ENCODE data around the gene PPP2R2C.

PPP2R2C gene

GRCh38 chr4:6275898-6276806, 196.3 kb downstream of the PPP2R2C start:
- Histone ChIP-seq H3K27me3 (ENCODE audit: insufficient read depth, insufficient read length) (no peaks in the 10 kb centered on the region), H3K4me3 (ENCODE audit: insufficient read length, low read depth) (no peak overlapping the region), H3K9ac (ENCODE audit: insufficient read length, low read depth) (peak overlapping the region; percentile 37), H3K9me3 (ENCODE audit: insufficient read depth, low read length) (no peaks in the 10 kb centered on the region), H3K4me1 (ENCODE audit: insufficient read depth, insufficient read length) (peaks cover 36% of the 10 kb centered on the region), H3K36me3 (ENCODE audit: insufficient read depth, insufficient read length, low read length) (peaks cover 41% of the 10 kb centered on the region)
- no peak for DNase-seq (ENCODE audit: low read depth, low spot score)
- TF ChIP-seq ZNF274 (IDR thresholded peaks at IDR 0.05; ENCODE audit: low read depth, low read length) (no peak), SUZ12 (IDR thresholded peaks at IDR 0.05; ENCODE audit: extremely low read depth, insufficient read depth, insufficient read length) (no peak), YY1 (IDR thresholded peaks at IDR 0.05; ENCODE audit: insufficient read depth, insufficient read length) (no peak)

GRCh38 chr4:6275351-6275750, 197.1 kb downstream of the PPP2R2C start:
- H3K4me3 ChIP-seq (ENCODE audit: insufficient read length, low read depth), result no peak overlapping the region
- no peak for TF ChIP-seq SUZ12 (IDR thresholded peaks at IDR 0.05; ENCODE audit: extremely low read depth, insufficient read depth, insufficient read length)
- no peak for TF ChIP-seq YY1 (IDR thresholded peaks at IDR 0.05; ENCODE audit: insufficient read depth, insufficient read length)
- no peak for TF ChIP-seq ZNF274 (IDR thresholded peaks at IDR 0.05; ENCODE audit: low read depth, low read length)
- peaks cover 35% of the 10 kb centered on the region for H3K36me3 ChIP-seq (ENCODE audit: insufficient read depth, insufficient read length, low read length)
- DNase-seq (ENCODE audit: low read depth, low spot score), result no peak
- H3K4me1 ChIP-seq (ENCODE audit: insufficient read depth, insufficient read length), result peaks cover 35% of the 10 kb centered on the region
- H3K9me3 ChIP-seq (ENCODE audit: insufficient read depth, low read length), result no peaks in the 10 kb centered on the region
- no peak overlapping the region for H3K9ac ChIP-seq (ENCODE audit: insufficient read length, low read depth)
- peaks cover 6% of the 10 kb centered on the region for H3K27me3 ChIP-seq (ENCODE audit: insufficient read depth, insufficient read length)

- Histone ChIP-seq H3K9ac (ENCODE audit: insufficient read length, low read depth) (no peak overlapping the region), H3K4me3 (ENCODE audit: insufficient read length, low read depth) (no peak overlapping the region), H3K36me3 (ENCODE audit: insufficient read depth, insufficient read length, low read length) (peaks cover 19% of the 10 kb centered on the region), H3K27me3 (ENCODE audit: insufficient read depth, insufficient read length) (peaks cover 11% of the 10 kb centered on the region), H3K9me3 (ENCODE audit: insufficient read depth, low read length) (no peaks in the 10 kb centered on the region), H3K4me1 (ENCODE audit: insufficient read depth, insufficient read length) (peaks cover 34% of the 10 kb centered on the region)
- DNase-seq (ENCODE audit: low read depth, low spot score), result no peak
- TF ChIP-seq SUZ12 (IDR thresholded peaks at IDR 0.05; ENCODE audit: extremely low read depth, insufficient read depth, insufficient read length) (no peak), ZNF274 (IDR thresholded peaks at IDR 0.05; ENCODE audit: low read depth, low read length) (no peak), YY1 (IDR thresholded peaks at IDR 0.05; ENCODE audit: insufficient read depth, insufficient read length) (no peak)
Observed at GRCh38 chr4:6273661-6273990, 198.8 kb downstream of the PPP2R2C start.

- Histone ChIP-seq H3K9me3 (ENCODE audit: insufficient read depth, low read length) (no peaks in the 10 kb centered on the region), H3K9ac (ENCODE audit: insufficient read length, low read depth) (no peak overlapping the region), H3K36me3 (ENCODE audit: insufficient read depth, insufficient read length, low read length) (peaks cover 13% of the 10 kb centered on the region), H3K27me3 (ENCODE audit: insufficient read depth, insufficient read length) (peaks cover 17% of the 10 kb centered on the region), H3K4me1 (ENCODE audit: insufficient read depth, insufficient read length) (peaks cover 34% of the 10 kb centered on the region), H3K4me3 (ENCODE audit: insufficient read length, low read depth) (no peak overlapping the region)
- no peak for DNase-seq (ENCODE audit: low read depth, low spot score)
- TF ChIP-seq SUZ12 (IDR thresholded peaks at IDR 0.05; ENCODE audit: extremely low read depth, insufficient read depth, insufficient read length), result no peak
- TF ChIP-seq YY1 (IDR thresholded peaks at IDR 0.05; ENCODE audit: insufficient read depth, insufficient read length), result no peak
- no peak for TF ChIP-seq ZNF274 (IDR thresholded peaks at IDR 0.05; ENCODE audit: low read depth, low read length)
Observed at GRCh38 chr4:6272863-6273660, 199.4 kb downstream of the PPP2R2C start.

- TF ChIP-seq SUZ12 (IDR thresholded peaks at IDR 0.05; ENCODE audit: extremely low read depth, insufficient read depth, insufficient read length), result no peak
- no peak for TF ChIP-seq ZNF274 (IDR thresholded peaks at IDR 0.05; ENCODE audit: low read depth, low read length)
- no peak for TF ChIP-seq YY1 (IDR thresholded peaks at IDR 0.05; ENCODE audit: insufficient read depth, insufficient read length)
- Histone ChIP-seq H3K9ac (ENCODE audit: insufficient read length, low read depth) (peak overlapping the region; percentile 26), H3K4me3 (ENCODE audit: insufficient read length, low read depth) (no peak overlapping the region), H3K27me3 (ENCODE audit: insufficient read depth, insufficient read length) (peaks cover 26% of the 10 kb centered on the region), H3K9me3 (ENCODE audit: insufficient read depth, low read length) (no peaks in the 10 kb centered on the region), H3K36me3 (ENCODE audit: insufficient read depth, insufficient read length, low read length) (peaks cover 5% of the 10 kb centered on the region), H3K4me1 (ENCODE audit: insufficient read depth, insufficient read length) (peaks cover 34% of the 10 kb centered on the region)
- no peak for DNase-seq (ENCODE audit: low read depth, low spot score)
Observed at GRCh38 chr4:6271701-6272465, 200.5 kb downstream of the PPP2R2C start.

GRCh38 chr4:6271206-6271605, 201.2 kb downstream of the PPP2R2C start:
- H3K4me1 ChIP-seq (ENCODE audit: insufficient read depth, insufficient read length), result peaks cover 34% of the 10 kb centered on the region
- no peak for DNase-seq (ENCODE audit: low read depth, low spot score)
- H3K9ac ChIP-seq (ENCODE audit: insufficient read length, low read depth), result no peak overlapping the region
- H3K27me3 ChIP-seq (ENCODE audit: insufficient read depth, insufficient read length), result peaks cover 26% of the 10 kb centered on the region
- H3K4me3 ChIP-seq (ENCODE audit: insufficient read length, low read depth), result no peak overlapping the region
- no peaks in the 10 kb centered on the region for H3K9me3 ChIP-seq (ENCODE audit: insufficient read depth, low read length)
- TF ChIP-seq YY1 (IDR thresholded peaks at IDR 0.05; ENCODE audit: insufficient read depth, insufficient read length) (no peak), ZNF274 (IDR thresholded peaks at IDR 0.05; ENCODE audit: low read depth, low read length) (no peak), SUZ12 (IDR thresholded peaks at IDR 0.05; ENCODE audit: extremely low read depth, insufficient read depth, insufficient read length) (no peak)
- peaks cover 5% of the 10 kb centered on the region for H3K36me3 ChIP-seq (ENCODE audit: insufficient read depth, insufficient read length, low read length)

All from NT2/D1 (cell line).